ENCODE results near the gene ANKRD63.

The ANKRD63 gene, protein sequence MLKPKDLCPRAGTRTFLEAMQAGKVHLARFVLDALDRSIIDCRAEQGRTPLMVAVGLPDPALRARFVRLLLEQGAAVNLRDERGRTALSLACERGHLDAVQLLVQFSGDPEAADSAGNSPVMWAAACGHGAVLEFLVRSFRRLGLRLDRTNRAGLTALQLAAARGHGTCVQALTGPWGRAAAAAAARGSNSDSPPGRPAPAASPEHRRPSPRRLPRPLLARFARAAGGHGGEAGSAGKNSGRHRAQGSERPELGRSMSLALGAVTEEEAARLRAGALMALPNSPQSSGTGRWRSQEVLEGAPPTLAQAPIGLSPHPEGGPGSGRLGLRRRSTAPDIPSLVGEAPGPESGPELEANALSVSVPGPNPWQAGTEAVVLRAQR

DNA sequence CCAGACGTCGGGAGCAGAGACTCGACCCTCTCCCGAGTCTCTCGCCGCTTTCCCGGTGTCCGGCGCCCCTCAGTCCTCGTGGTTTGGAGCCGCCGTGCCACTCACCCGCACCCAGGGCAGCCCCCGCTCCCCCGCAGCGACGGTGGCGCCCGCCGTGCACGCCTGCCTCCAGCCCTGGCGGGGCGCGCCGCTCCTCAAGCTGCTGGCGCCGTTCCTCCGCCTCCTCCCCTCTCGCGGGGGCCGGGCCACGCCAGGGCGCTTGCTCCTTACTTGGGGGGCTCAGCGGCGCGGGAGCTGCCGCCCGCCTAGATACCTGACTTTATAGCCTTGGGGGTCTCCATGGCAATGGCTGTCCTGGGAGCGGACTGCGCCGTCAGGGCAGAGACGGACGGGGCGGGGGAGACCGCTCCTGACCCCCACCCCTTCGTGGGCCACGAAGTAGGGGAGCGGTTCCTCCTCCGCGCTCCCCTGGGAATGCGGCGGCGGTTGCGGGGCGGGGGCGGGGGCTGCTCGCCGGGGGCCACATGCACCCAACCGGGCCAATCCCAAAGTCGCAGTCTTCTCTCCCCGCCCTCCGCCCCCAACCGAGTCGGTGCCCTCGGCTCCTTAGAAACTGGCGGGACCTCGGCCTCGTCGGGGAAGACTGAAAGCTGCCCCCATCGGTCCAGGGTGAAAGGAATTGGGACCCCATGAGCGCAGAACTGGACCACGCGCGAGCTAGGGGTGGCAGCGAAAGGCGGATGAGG is at the start of gene ANKRD63:
Gene ANKRD63 (minus strand): TSS at position 196 of the 746 bp plus-strand sequence. CDS start 478 bp downstream, outside the sequence.
- DNase-seq, result no peak

DNA sequence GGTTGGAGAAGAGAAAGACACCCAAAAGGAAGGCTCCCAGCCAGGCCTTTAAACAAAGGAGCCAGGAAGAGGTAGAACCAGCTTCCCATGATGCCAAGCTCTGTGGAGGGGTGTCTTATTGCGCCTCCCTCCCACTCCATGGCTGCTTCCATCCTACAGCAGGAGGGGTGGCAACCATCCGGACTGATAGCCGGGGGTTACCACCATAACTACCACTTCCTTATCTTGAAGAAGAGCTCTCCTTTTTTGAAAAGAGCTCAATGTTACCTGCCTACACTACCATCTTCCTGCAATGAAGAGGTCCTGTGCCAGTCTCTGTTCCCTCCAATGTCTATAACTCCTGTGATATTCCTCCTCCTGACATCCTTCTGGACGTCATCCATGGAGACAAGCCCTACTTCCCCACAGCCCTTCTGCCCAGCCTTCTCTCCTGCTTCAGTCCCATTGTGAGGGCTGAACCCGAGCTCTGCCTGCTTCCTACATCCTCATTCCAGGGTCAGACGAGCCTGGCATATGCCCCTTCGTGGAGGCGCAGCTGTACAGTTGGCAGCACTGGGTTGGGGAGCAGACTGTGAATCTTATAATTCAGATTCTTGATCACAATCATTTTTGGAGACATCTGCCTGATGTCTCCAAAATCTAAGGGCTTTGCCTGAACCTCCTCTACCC is 49.4 kb upstream of the ANKRD63 start:
- no peak for DNase-seq

DNA sequence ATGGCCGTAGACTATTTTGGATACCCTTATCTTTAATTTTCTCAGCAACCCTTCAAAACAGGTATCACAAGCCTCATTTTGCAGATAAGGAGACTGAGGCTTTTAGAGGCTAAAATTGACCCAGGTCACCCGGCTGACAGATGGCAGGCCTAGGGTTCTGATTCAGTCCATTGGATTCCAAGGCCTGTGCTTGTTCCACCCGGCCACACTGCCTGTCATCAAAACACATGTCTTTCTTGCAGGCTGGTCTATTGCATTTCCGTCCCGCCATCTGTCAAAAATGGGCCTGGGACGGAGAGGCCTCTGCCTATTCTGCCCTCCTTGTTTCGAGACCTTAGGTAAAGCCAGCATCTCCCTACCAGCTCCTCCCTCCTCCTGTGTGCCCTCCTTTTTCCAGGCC is 48.8 kb upstream of the ANKRD63 start:
- DNase-seq, result no peak

DNA sequence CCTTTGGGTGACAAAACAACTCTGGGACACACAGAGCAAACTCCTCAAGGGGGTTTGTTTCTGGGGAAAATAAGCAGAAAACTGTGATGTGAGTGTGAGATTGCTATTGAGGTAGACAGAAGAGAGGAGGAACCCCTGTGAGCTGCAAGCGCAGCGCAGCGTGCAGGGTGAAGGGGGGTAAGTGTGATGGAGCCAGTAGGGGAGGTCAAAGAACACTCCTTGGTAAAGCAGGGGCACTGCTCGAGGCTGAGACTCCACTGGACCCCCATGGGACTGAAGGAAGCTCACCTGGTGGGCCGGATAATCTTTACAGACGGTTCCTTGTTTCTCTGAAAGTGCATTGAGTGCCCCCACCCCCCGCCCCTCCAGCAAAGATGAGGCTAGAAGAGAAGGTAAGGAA is 48.2 kb upstream of the ANKRD63 start:
- DNase-seq, result no peak

DNA sequence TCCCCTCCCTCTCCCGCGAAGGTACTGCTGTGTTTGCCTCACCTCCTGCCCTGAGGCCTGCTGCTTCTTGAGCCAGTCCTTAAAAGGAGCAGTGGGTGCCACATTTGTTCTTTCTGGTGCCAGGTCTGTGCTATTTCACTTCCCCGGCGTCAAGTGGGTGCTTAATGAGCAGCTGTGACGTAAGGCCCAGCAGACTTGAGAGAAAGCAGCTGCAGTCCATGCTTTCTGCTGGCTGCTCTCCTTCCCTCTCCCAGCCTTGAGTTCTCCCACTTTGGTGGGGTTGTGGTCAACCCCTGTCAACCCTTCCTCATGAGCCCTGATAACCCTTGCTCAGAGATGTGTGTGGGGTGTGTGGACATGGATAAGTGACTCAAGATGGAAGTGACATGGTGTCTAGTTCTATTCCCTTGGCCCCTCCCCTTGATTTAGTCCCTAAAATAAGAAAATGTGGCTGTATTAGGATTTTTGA is 47.5 kb upstream of the ANKRD63 start:
- DNase-seq, result peak; percentile 81

DNA sequence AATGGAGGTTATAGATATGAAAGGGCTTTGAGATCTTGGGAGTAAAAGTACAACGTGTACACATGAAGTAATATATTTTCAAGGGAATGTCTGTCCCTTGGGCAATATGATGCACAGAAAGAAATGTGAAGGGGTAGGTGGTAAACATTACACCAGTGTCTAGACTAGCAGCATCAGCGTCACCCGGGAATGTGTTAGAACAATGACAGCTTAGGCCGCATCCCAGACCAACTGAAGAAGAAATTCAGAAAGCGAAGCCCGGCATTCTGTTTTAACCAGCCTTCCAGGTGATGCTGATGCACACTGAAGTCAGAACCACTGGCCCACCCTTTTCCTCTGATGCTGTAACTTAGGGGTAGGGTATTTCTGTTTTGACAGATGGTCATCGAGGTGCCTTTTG is 46.9 kb upstream of the ANKRD63 start:
- no peak for DNase-seq

DNA sequence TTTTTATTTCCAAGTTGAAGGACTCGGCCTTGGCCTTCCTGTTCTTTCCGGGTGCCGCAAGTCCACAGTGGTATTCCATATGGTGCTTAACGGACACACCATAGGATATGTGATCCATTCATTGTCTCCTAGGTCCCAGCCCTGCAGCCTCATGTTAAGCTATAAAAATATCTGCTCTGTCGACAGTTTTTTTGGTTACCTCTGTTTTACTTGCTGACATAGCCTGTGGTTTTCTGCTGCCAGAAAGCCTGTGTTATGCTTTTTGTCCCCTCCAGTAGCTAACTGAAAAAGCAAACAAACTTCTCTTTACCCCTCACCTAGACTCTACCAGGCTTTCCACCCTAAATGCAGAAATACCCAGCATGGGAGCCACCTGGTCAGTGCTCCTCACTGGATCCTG is 45.9 kb upstream of the ANKRD63 start:
- DNase-seq, result no peak

DNA sequence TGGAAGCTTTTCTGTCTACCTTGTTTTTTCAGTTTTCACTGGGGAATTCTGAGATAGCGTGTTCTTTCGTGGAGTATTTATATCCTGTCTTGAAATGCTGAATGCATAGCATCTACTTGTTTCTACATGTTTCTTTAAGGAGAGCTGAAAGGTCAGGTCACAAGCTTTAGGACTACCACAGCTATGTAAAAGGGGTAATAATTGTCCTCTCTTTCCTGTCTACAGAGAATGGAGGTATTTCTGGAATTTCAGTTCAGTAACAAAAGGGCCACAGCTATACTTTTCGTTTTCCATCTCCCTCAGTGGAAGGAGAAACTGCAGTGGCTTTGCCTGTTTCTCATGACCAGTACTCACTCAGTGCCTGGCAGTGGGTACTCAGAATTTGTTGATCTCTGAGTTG is 45.3 kb upstream of the ANKRD63 start:
- no peak for DNase-seq

DNA sequence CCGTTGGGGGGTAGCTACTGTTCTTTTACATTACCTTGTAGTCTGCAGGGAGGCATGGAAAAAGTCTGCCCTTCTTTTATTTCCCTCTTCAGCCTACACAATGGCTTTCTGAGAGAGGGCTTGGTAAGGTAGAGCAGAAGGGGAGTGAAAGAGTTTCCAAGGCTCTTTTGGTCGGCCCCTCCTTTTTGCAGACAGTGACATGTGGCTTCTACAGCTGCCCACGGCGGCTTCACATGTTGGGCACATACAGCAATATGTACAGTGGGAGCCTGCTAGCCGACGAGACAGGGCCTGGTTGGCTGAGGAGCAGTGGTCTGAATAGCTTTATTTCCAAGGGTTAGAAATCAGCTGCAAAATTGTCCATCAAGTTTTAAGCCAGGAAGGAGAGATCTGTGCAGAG is 44.6 kb upstream of the ANKRD63 start:
- no peak for DNase-seq

DNA sequence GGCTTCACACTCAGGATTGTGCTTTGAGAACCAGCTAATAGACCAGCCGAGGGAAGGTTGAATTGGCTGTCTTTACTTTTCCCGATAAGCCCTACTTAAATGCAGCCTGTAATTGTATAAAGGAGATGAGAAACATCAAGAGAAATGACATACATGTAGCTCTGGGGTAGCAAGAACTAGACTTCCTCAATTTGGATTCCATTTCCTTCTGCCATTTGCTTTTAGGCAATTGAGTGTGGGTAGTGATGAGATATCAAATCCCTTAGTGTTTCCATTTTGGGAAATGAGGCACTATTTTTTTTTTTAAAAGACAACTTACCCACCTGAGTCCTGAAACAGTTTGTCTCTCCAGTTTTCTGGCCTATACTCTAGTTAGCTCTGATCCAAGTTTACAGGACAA is 42.8 kb upstream of the ANKRD63 start:
- no peak for DNase-seq

DNA sequence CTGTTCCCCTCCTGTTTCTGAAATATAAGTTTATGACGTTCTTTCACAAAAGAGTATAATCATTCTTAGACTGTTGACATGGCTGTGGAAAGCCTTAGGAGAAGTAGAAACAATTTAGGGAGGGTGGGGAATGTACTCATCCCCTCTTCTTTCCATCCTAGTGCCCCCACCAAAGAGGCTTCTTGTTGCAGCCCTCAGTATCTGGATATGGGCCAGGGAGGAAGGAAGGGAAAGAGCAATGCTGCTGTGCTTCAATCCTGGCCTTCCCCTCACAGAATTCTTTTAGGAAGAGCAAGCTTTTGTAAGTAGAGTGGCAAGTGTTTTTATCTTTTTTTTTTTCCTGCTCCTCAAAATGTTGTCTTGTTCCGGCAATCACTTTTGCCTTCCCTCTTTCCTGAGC is 42.3 kb upstream of the ANKRD63 start:
- no peak for DNase-seq

DNA sequence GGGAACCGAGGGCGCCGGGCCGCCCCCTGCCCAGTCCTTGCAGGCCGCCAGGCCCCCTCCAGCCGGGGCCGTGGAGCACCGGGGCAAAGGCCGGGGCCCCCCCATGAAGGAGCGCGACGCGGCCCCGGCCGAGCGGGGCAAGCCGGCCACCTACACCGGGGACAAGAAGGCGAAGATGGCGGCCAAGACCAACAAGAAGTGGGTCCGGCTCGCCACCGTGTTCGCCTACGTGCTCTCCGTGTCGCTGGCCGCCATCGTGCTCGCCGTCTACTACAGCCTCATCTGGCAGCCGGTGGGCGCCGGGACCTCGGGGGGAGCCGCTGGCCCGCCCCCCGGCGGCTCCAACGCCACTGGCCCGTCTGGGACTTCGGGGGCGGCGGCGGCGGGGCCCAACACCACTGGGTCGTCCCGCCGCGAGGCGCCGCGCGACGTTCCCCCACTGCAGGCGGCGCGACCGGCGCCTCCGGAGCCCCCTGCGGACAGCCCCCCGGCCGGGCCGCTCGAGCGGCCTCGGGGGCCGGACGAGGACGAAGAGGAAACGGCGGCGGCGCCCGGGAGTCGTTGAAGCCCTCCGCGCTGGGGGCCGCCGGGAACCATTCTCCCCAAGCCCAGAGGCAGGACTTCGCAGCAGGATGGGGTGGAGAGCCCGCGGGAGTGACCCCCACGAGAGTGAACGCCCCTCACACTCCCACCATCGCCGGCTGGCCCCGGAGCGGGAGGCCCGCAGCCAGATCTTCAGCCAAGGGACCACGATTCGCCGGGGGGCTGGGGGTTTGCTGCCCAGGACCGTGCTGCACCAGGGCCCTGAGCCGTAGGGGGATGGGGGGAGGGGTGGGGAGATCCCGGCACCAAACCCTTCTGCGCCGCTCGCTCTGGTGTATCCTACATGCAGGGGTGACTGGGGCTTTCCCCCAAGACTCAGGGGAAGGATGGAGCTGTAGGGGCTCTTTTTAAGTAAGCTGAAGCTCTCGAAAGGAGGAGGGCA is 41.4 kb upstream of the ANKRD63 start:
- no peak for DNase-seq

DNA sequence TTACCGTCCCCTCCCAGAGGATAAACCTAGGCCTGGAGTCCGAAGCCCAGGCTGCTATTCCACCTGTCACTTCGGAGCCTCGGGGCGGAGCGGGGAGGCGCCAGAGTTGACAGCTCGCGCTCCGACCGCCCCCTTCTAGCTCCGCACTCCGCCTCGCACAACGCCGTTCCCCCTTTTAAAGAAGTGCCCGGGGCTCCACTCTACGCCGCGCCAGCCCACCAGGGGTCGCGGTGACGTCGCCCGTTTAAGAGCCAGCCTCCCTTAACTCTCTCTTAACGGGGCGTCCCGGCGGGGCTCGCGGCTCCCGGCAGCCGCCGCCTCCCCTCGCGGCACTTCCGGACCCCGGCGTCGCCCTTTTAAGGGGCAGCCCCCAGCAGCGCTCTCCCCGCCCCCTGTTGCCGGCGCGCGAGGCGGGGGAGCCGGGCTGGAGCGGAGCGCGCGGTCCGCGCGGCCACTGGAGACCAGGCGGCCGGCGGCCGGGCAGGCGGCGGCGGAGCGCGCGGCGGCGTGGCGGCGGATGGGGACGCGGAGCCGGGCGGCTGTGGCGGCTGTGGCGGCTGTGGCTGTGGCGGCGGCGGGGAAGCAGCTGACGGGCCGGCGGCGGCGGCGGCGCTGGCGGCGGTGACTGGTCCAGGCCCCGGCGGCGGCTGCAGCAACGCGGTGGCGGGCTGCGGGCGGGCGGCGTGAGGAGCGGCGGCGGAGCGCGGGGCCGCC is 40.5 kb upstream of the ANKRD63 start, which contains the start of gene INAFM2:
Gene INAFM2 (plus strand): TSS at position 454 of the 714 bp plus-strand sequence. CDS start 364 bp downstream, outside the sequence.
- DNase-seq, result peak; percentile 49

DNA sequence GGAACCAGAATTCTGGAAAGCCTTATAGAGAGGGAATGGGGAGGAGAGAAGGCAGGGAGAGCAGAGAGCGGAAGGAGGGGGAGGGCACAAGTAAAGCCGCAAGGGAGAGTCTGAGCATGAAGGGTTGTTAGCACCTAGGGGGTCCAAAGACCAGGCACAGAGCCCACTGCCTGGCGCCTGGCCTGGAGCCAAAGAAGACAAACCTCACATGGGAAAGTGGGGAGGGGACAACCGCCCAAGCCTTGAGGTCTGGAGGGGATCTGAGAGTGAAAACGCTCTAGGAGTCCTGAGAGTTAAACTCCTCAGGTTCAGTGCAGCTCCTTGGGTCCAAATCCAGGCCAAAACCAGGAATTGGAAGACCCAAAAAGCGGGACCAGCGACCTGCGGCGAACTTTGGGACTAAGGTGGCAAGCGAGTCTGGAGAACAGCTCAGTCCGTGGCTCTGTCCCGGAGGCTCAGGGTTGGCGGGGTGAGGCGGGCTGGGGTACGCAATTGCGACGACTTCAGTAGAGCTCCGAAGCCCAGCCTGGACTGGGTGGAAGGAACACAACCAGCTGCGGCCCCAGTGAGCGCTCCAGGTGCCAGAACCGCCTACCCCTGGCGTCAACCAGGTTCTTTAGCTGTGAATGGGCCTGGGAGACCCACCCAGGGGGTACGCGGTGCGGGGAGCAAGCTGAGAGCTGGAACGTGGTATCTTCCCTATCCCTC is 39.8 kb upstream of the ANKRD63 start:
- peak; percentile 23 for DNase-seq

DNA sequence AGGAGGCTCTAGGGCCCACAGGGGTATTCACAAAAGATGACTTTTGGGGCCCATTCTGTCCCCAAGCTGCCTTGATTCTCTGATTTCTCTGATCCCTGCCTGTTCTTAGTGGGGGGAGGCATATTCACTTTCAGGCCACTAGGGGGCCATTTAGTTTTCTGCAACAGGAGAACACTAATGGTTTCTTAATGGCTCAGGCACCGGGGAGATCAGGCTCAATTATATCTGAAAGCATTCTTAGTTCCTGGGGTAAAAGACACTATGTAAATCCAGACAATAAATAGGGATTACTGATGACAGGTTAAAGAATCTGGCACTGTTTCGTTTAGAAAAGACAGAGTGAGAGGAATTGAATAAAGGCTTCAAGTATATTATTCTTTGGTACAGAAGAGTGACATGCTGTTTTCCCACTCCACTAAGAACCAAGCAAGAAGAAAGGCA is 38.1 kb upstream of the ANKRD63 start:
- peak; percentile 24 for DNase-seq

DNA sequence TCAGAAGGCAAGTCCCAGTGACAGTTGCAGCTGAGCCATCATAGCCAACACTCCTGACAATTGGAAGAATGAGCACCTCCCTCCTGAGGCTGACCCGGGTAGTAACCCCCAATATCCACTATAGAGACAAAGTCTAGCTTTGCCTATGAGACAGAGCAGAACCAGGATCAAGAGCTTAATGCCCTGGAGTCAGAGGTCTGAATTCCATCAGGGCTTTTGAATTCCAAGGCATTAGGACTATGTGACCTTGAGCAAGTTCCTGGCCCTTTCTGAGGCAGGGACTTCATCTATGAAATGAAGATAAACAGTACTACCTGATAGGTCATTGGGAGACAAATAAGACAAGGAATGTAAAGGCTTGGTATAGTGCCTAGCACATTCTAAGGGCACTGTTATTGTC is 37.5 kb upstream of the ANKRD63 start:
- no peak for DNase-seq

DNA sequence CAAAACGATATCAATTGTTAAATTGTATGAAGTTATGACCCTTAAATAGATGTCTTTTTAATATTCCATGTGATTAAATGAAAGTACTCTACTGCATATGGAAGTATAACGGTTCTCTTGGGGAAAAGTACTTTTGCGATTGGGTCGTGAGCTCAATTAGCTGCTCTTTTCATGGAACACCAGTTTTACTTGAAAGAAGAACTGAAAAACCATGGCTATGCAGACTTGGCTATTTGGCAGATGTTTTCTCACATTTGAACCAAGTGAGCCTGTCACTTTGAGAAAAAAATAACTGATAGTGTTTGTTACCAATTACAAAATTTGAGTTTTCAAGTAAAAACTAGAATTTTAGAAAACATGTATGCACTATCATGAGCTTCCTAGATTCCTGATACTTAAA is 34.7 kb upstream of the ANKRD63 start:
- no peak for DNase-seq

DNA sequence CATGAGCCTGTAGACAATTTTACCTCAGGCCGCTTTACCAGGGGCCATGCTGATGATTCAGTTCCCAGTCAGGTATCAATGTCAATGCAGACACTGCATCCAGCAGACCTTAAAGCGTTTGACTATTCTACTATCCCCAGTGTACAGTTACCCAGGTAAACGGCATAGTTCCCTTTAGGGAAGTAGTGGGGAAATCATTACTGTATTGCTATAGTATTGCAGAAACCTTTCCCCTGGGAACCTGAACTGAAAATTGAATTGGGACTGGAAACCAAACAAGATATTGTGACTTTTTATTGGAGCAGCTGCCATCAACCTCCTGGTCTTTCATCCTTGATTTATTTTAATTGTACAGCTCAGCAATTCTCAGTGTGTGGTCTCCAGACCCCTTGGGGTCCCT is 34.1 kb upstream of the ANKRD63 start:
- DNase-seq, result no peak

DNA sequence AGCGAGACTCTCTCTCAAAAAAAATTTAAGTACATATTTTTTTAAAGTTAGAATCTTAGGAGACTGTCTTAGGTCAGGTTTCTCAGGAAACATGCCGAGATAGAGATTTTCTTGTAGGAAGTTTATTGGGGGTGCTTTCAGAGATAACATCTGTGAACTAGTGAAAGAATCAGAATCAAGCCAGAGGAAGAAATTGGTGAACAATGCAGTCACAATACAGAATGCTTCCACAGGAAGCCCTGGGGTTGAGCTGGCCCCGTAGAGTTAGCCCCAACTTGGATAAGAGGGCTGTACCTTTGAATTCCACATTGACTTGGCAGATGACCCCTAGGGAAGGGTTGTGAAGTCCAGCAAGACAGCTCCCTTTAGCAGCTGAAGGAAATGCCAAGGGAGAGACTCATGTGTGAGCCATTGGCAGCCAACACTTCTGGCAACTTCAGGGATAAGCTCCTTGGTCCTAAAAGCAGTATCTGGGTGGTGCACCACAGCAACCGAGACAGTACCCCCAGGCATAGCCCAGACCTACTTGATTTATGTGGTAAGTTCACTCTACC is 31.9 kb upstream of the ANKRD63 start:
- no peak for DNase-seq
